GM10248 (cell line): ENCODE measurements around the gene NR2C2.

ENCODE experiments used
- CTCF ChIA-PET: fragments of 300-600 bp; sonication (Branson Sonifier 250); formaldehyde crosslinking; extraction: SDS; loops from one replicate; lab custom pipeline; 2021; ENCODE audit warnings: antibody characterized with exemption; lab: Yijun Ruan, JAX
- POLR2A ChIA-PET: fragments of 350-650 bp; sonication (Branson Sonifier 250); formaldehyde crosslinking; extraction: SDS; loops from one replicate; lab custom pipeline; 2020; ENCODE audit warnings: antibody characterized with exemption; lab: Yijun Ruan, JAX
- DNase-seq: peaks from one replicate; pipeline ENCODE4 v3.0.0; 2012; ENCODE audit errors: extremely low spot score
- TF ChIP-seq, protein P1 (sequence below): IDR thresholded peaks from 2 replicates; pipeline ENCODE4 v1.5.1; 2012; ENCODE audit warnings: mild to moderate bottlenecking, low read depth; ENCODE audit errors: extremely low read depth, missing control alignments, control extremely low read depth

NR2C2 gene

DNA sequence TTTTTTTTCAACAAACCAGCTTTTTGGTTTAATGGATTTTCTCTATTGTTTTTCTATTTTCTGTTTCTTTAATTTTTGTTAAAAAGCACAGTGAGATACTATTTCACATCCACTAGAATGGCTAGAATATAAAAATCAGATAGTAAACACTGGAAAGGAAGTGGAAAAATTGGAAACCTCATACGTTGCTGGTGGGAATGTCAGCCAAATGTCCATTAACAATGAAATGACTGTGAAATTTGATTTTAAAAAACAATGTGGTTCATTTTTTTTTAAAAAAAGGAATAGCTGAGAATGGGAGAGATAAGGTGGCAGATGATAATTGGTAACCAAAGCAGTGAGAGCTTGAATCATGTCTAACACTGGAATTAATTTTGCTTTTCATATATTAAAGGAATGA, 19.9 kb downstream of the NR2C2 start:
- CTCF ChIA-PET, result interaction anchor here (1.8 to 4.4 kb wide), 3 partner anchors 11 to 84 kb away, joined by 6 to 18 read pairs (median 16); no protein-coding TSS in a partner anchor
- TF ChIP-seq, protein P1, sequence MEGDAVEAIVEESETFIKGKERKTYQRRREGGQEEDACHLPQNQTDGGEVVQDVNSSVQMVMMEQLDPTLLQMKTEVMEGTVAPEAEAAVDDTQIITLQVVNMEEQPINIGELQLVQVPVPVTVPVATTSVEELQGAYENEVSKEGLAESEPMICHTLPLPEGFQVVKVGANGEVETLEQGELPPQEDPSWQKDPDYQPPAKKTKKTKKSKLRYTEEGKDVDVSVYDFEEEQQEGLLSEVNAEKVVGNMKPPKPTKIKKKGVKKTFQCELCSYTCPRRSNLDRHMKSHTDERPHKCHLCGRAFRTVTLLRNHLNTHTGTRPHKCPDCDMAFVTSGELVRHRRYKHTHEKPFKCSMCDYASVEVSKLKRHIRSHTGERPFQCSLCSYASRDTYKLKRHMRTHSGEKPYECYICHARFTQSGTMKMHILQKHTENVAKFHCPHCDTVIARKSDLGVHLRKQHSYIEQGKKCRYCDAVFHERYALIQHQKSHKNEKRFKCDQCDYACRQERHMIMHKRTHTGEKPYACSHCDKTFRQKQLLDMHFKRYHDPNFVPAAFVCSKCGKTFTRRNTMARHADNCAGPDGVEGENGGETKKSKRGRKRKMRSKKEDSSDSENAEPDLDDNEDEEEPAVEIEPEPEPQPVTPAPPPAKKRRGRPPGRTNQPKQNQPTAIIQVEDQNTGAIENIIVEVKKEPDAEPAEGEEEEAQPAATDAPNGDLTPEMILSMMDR, result no peak
- no peak for DNase-seq
- POLR2A ChIA-PET, result no interaction called here

DNA sequence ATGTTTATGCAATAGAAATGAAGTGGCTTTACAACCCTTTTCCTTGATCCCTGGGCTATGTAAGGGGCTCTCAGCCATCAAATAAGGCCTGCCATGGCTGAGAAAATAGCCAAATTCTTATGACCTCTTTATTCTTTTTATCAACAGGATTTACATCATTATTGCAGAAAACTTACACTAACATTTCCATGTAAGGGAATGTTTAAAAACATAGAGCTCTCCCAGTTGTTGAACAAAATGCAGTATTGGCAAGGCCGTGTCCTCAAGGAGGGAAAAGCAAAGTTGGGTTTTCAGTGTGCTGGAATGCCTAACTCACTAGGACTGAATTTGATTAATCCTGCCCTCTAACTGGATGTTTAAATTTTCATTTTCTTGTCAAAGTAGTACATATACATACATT, 22.3 kb downstream of the NR2C2 start:
- no peak for DNase-seq
- TF ChIP-seq, protein P1, result no peak
- POLR2A ChIA-PET, result no interaction called here
- CTCF ChIA-PET, result interaction anchor here (1.0 to 1.8 kb wide), 2 partner anchors 17 to 20 kb away, joined by 3 to 6 read pairs; no protein-coding TSS in a partner anchor

DNA sequence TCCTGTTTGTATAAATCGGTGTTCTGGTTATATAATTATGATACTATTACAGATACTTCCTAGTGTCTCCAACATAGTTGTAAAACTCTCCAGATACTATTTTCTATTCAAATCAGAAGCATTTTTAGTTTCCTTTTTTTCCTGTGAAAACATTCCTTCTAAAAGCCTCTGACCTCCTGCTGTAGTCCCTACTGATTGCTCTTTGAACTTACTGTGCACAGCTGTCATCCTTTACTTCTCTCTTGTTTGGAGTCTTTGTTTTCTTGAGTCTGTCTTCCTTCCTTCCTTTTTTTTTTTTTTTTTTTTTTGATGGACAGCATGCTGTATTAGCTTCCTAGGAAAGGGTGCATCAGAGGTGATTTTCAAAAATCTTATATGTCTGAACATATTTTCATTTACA, 28.9 kb downstream of the NR2C2 start:
- DNase-seq, result no peak
- TF ChIP-seq, protein P1, result no peak
- CTCF ChIA-PET, result no interaction called here
- POLR2A ChIA-PET, result no interaction called here

DNA sequence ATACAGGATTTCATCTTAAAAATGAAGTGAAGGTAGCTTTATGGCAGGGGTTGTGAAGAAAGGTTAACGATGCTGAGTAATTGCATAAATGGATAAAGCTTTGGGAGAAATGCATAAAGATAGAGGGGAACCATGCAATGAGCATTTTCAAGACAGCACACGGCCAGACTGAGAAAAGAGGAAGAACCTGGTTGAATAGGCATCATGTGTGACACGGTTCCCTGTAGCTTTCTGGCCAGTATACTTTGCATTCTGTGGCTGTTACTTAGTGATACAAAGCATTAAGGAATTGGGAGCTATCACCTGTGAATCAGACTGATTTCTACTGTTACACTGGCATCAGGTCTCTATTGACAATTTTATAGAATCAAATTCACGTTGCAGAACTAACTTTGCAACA, 33.3 kb downstream of the NR2C2 start:
- CTCF ChIA-PET, result interaction anchor here (0.8 to 4.6 kb wide), 10 partner anchors 9 to 69 kb away, joined by 3 to 23 read pairs (median 3); no protein-coding TSS in a partner anchor
- DNase-seq, result peak; percentile 35

DNA sequence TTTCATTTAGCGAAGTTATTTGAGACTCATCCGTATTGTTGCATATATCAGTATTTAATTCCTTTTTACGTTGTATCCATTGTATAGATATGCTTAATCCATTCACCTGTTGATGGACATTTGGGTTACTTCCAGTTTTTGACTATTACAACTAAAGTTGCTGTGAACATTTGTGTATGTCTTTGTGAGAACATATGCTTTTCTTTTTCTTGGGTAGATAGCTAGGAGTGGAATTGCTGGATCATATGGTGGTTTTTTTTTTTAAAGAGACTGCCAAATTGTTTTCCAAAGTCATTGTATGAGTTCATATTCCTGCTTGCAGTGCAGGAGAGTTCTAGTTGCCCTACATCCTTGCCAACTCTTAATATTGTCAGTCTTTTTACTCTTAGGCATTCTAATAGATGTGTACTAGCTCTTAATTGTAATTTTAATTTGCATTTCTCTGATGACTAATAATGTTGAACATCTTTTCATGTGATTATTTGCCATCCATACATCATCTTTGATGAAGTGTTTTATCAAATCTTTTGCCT, 37.3 kb downstream of the NR2C2 start:
- POLR2A ChIA-PET, result no interaction called here
- TF ChIP-seq, protein P1, result no peak
- DNase-seq, result no peak
- CTCF ChIA-PET, result interaction anchor here (1.0 kb wide), 3 partner anchors 9 to 59 kb away, joined by 3 read pairs; no protein-coding TSS in a partner anchor

More for the DNA sequence above, 33.3 kb downstream of the NR2C2 start:
- POLR2A ChIA-PET, result no interaction called here
- TF ChIP-seq, protein P1, result no peak

DNA sequence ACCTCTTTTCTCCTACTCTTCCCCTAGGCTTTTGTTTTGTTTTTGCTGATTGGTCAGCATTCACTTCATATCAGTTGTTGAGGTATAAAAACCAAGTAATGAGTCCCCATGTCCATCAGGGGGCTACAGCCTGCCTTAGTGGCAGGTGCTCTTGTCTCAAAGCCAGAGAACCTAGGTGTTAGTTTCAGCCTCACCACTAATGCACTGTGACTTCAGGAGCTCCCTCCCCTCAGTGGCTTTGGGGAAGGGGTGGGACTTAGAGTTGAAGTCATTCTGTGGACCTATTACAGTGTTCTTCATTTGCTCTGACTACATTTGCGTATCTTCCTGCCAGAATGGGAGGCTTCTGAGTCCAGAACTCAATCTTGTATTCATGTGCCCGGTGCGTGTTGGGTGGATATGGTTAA, 41.6 kb downstream of the NR2C2 start:
- TF ChIP-seq, protein P1, result peak; percentile 36
- POLR2A ChIA-PET, result interaction anchor here (0.6 to 0.7 kb wide), 2 partner anchors 110 to 418 kb away, joined by 3 read pairs; no protein-coding TSS in a partner anchor
- DNase-seq, result peak; percentile 84
- CTCF ChIA-PET, result interaction anchor here (0.7 to 1.6 kb wide), 9 partner anchors 10 to 39 kb away, joined by 3 to 23 read pairs (median 5); no protein-coding TSS in a partner anchor
